ENCODE data around the gene ENTPD3. TPM values are rescaled to one million over a fixed set of nuclear protein-coding genes. Genes with fewer than 3 reads are reported as not detected.

Gene ENTPD3
- total and polyA plus RNA-seq, 4 donors, result 3.5 to 15.4 (median 12.4) TPM

GRCh38 chr3:40432793-40433192 lies 45.8 kb downstream of the ENTPD3 start:
- peak in 1 of 6 donors; percentile 3 for DNase-seq (ENCODE audit: low read depth in 4 of 6, low spot score in 6 of 6)
- no peaks in the 10 kb centered on the region for H3K27me3 ChIP-seq (ENCODE audit: control insufficient read depth, insufficient read depth, low read length)
- no peak overlapping the region for H3K27ac ChIP-seq (ENCODE audit: low read depth, low read length)
- no peaks in the 10 kb centered on the region for H3K9me3 ChIP-seq (ENCODE audit: control insufficient read depth, insufficient read depth, low read length)
- no CpG with 5 or more reads among the region's 2 CpGs for WGBS (ENCODE audit: insufficient coverage)
- no peaks in the 10 kb centered on the region for H3K4me1 ChIP-seq (ENCODE audit: control insufficient read depth, insufficient read depth, low read length)
- H3K4me3 ChIP-seq (ENCODE audit: low read depth, low read length), result no peak overlapping the region
- no peaks in the 10 kb centered on the region for H3K36me3 ChIP-seq (ENCODE audit: control insufficient read depth, insufficient read depth, low read length)

- H3K9me3 ChIP-seq (ENCODE audit: control insufficient read depth, insufficient read depth, low read length), result no peaks in the 10 kb centered on the region
- no peaks in the 10 kb centered on the region for H3K36me3 ChIP-seq (ENCODE audit: control insufficient read depth, insufficient read depth, low read length)
- H3K27me3 ChIP-seq (ENCODE audit: control insufficient read depth, insufficient read depth, low read length), result no peaks in the 10 kb centered on the region
- no peak overlapping the region for H3K27ac ChIP-seq (ENCODE audit: low read depth, low read length)
- WGBS (ENCODE audit: insufficient coverage), result no CpG with 5 or more reads among the region's 5 CpGs
- no peaks in the 10 kb centered on the region for H3K4me1 ChIP-seq (ENCODE audit: control insufficient read depth, insufficient read depth, low read length)
- no peak overlapping the region for H3K4me3 ChIP-seq (ENCODE audit: low read depth, low read length)
- no peak for DNase-seq (ENCODE audit: low read depth in 4 of 6, low spot score in 6 of 6)
These were observed 50.9 kb downstream of the ENTPD3 start for GRCh38 chr3:40437889-40438288.

GRCh38 chr3:40445062-40445461 lies 58.1 kb downstream of the ENTPD3 start:
- no peak overlapping the region for H3K27ac ChIP-seq (ENCODE audit: low read depth, low read length)
- 96% methylated on average over 7 of the region's 9 CpGs for WGBS (ENCODE audit: insufficient coverage)
- no peaks in the 10 kb centered on the region for H3K27me3 ChIP-seq (ENCODE audit: control insufficient read depth, insufficient read depth, low read length)
- no peak for DNase-seq (ENCODE audit: low read depth in 4 of 6, low spot score in 6 of 6)
- no peak overlapping the region for H3K4me3 ChIP-seq (ENCODE audit: low read depth, low read length)
- H3K36me3 ChIP-seq (ENCODE audit: control insufficient read depth, insufficient read depth, low read length), result peaks cover 9% of the 10 kb centered on the region
- no peaks in the 10 kb centered on the region for H3K9me3 ChIP-seq (ENCODE audit: control insufficient read depth, insufficient read depth, low read length)
- no peaks in the 10 kb centered on the region for H3K4me1 ChIP-seq (ENCODE audit: control insufficient read depth, insufficient read depth, low read length)

- no peaks in the 10 kb centered on the region for H3K27me3 ChIP-seq (ENCODE audit: control insufficient read depth, insufficient read depth, low read length)
- H3K4me3 ChIP-seq (ENCODE audit: low read depth, low read length), result no peak overlapping the region
- H3K36me3 ChIP-seq (ENCODE audit: control insufficient read depth, insufficient read depth, low read length), result peaks cover 9% of the 10 kb centered on the region
- DNase-seq (ENCODE audit: low read depth in 4 of 6, low spot score in 6 of 6), result no peak
- 100% methylated on average over 1 of the region's 4 CpGs for WGBS (ENCODE audit: insufficient coverage)
- no peaks in the 10 kb centered on the region for H3K4me1 ChIP-seq (ENCODE audit: control insufficient read depth, insufficient read depth, low read length)
- H3K27ac ChIP-seq (ENCODE audit: low read depth, low read length), result no peak overlapping the region
- H3K9me3 ChIP-seq (ENCODE audit: control insufficient read depth, insufficient read depth, low read length), result no peaks in the 10 kb centered on the region
These were observed 58.9 kb downstream of the ENTPD3 start for GRCh38 chr3:40445880-40446279.

- Histone ChIP-seq H3K27ac (ENCODE audit: low read depth, low read length) (no peak overlapping the region), H3K4me1 (ENCODE audit: control insufficient read depth, insufficient read depth, low read length) (peaks cover 3% of the 10 kb centered on the region), H3K27me3 (ENCODE audit: control insufficient read depth, insufficient read depth, low read length) (no peaks in the 10 kb centered on the region), H3K4me3 (ENCODE audit: low read depth, low read length) (no peak overlapping the region), H3K36me3 (ENCODE audit: control insufficient read depth, insufficient read depth, low read length) (peaks cover 4% of the 10 kb centered on the region), H3K9me3 (ENCODE audit: control insufficient read depth, insufficient read depth, low read length) (no peaks in the 10 kb centered on the region)
- no peak for DNase-seq (ENCODE audit: low read depth in 4 of 6, low spot score in 6 of 6)
- WGBS (ENCODE audit: insufficient coverage), result no CpG with 5 or more reads among the region's 2 CpGs
These were observed 63.5 kb downstream of the ENTPD3 start for GRCh38 chr3:40450438-40450837.

GRCh38 chr3:40451551-40451950 lies 64.6 kb downstream of the ENTPD3 start:
- Histone ChIP-seq H3K27ac (ENCODE audit: low read depth, low read length) (no peak overlapping the region), H3K4me3 (ENCODE audit: low read depth, low read length) (no peak overlapping the region)
- no peak for DNase-seq (ENCODE audit: low read depth in 4 of 6, low spot score in 6 of 6)

GRCh38 chr3:40452057-40452456 lies 65.1 kb downstream of the ENTPD3 start:
- DNase-seq (ENCODE audit: low read depth in 4 of 6, low spot score in 6 of 6), result peak in 1 of 6 donors; percentile 9
- Histone ChIP-seq H3K9me3 (ENCODE audit: control insufficient read depth, insufficient read depth, low read length) (no peaks in the 10 kb centered on the region), H3K4me1 (ENCODE audit: control insufficient read depth, insufficient read depth, low read length) (peaks cover 9% of the 10 kb centered on the region), H3K36me3 (ENCODE audit: control insufficient read depth, insufficient read depth, low read length) (no peaks in the 10 kb centered on the region), H3K4me3 (ENCODE audit: low read depth, low read length) (peak overlapping the region; percentile 80), H3K27me3 (ENCODE audit: control insufficient read depth, insufficient read depth, low read length) (no peaks in the 10 kb centered on the region), H3K27ac (ENCODE audit: low read depth, low read length) (peak overlapping the region; percentile 95)
- 80% methylated on average over 1 of the region's 1 CpG for WGBS (ENCODE audit: insufficient coverage)

More at GRCh38 chr3:40451551-40451950, 64.6 kb downstream of the ENTPD3 start:
- Histone ChIP-seq H3K27me3 (ENCODE audit: control insufficient read depth, insufficient read depth, low read length) (no peaks in the 10 kb centered on the region), H3K36me3 (ENCODE audit: control insufficient read depth, insufficient read depth, low read length) (no peaks in the 10 kb centered on the region), H3K4me1 (ENCODE audit: control insufficient read depth, insufficient read depth, low read length) (peaks cover 8% of the 10 kb centered on the region), H3K9me3 (ENCODE audit: control insufficient read depth, insufficient read depth, low read length) (no peaks in the 10 kb centered on the region)

GRCh38 chr3:40452562-40452875 lies 65.5 kb downstream of the ENTPD3 start:
- peak in 1 of 6 donors; percentile 24 for DNase-seq (ENCODE audit: low read depth in 4 of 6, low spot score in 6 of 6)
- Histone ChIP-seq H3K36me3 (ENCODE audit: control insufficient read depth, insufficient read depth, low read length) (no peaks in the 10 kb centered on the region), H3K27me3 (ENCODE audit: control insufficient read depth, insufficient read depth, low read length) (no peaks in the 10 kb centered on the region), H3K4me3 (ENCODE audit: low read depth, low read length) (peak overlapping the region; percentile 80), H3K4me1 (ENCODE audit: control insufficient read depth, insufficient read depth, low read length) (peaks cover 9% of the 10 kb centered on the region), H3K27ac (ENCODE audit: low read depth, low read length) (peak overlapping the region; percentile 95), H3K9me3 (ENCODE audit: control insufficient read depth, insufficient read depth, low read length) (no peaks in the 10 kb centered on the region)
- WGBS (ENCODE audit: insufficient coverage), result 4% methylated on average over 7 of the region's 7 CpGs

GRCh38 chr3:40452876-40453730 lies 66.1 kb downstream of the ENTPD3 start:
- Histone ChIP-seq H3K4me3 (ENCODE audit: low read depth, low read length) (peak overlapping the region; percentile 80), H3K27me3 (ENCODE audit: control insufficient read depth, insufficient read depth, low read length) (no peaks in the 10 kb centered on the region), H3K27ac (ENCODE audit: low read depth, low read length) (peak overlapping the region; percentile 95), H3K4me1 (ENCODE audit: control insufficient read depth, insufficient read depth, low read length) (peaks cover 9% of the 10 kb centered on the region), H3K9me3 (ENCODE audit: control insufficient read depth, insufficient read depth, low read length) (no peaks in the 10 kb centered on the region), H3K36me3 (ENCODE audit: control insufficient read depth, insufficient read depth, low read length) (no peaks in the 10 kb centered on the region)
- WGBS (ENCODE audit: insufficient coverage), result under 1% methylated on average over 41 of the region's 41 CpGs
- DNase-seq (ENCODE audit: low read depth in 4 of 6, low spot score in 6 of 6), result peak; percentile 93 to 100 (median 96)

GRCh38 chr3:40453933-40454332 lies 66.9 kb downstream of the ENTPD3 start:
- Histone ChIP-seq H3K4me3 (ENCODE audit: low read depth, low read length) (no peak overlapping the region), H3K27ac (ENCODE audit: low read depth, low read length) (peak overlapping the region; percentile 95), H3K4me1 (ENCODE audit: control insufficient read depth, insufficient read depth, low read length) (peaks cover 12% of the 10 kb centered on the region), H3K36me3 (ENCODE audit: control insufficient read depth, insufficient read depth, low read length) (peaks cover 5% of the 10 kb centered on the region), H3K9me3 (ENCODE audit: control insufficient read depth, insufficient read depth, low read length) (no peaks in the 10 kb centered on the region), H3K27me3 (ENCODE audit: control insufficient read depth, insufficient read depth, low read length) (no peaks in the 10 kb centered on the region)
- WGBS (ENCODE audit: insufficient coverage), result 73% methylated on average over 2 of the region's 6 CpGs
- DNase-seq (ENCODE audit: low read depth in 4 of 6, low spot score in 6 of 6), result no peak

Measured in spinal cord (tissue), 10 donors.